GM18502 (cell line): ENCODE results near the gene SCN3A.
A peak's percentile ranks its signal among the peaks of the same experiment; 100 is the strongest.

ENCODE experiments used
- ATAC-seq: cut with Tn5 transposase; IDR thresholded peaks from one replicate; pipeline ENCODE4 v1.9.1; 2021; ENCODE audit warnings: mild to moderate bottlenecking; ENCODE audit not compliant: unreplicated experiment, poor library complexity

SCN3A gene

DNA sequence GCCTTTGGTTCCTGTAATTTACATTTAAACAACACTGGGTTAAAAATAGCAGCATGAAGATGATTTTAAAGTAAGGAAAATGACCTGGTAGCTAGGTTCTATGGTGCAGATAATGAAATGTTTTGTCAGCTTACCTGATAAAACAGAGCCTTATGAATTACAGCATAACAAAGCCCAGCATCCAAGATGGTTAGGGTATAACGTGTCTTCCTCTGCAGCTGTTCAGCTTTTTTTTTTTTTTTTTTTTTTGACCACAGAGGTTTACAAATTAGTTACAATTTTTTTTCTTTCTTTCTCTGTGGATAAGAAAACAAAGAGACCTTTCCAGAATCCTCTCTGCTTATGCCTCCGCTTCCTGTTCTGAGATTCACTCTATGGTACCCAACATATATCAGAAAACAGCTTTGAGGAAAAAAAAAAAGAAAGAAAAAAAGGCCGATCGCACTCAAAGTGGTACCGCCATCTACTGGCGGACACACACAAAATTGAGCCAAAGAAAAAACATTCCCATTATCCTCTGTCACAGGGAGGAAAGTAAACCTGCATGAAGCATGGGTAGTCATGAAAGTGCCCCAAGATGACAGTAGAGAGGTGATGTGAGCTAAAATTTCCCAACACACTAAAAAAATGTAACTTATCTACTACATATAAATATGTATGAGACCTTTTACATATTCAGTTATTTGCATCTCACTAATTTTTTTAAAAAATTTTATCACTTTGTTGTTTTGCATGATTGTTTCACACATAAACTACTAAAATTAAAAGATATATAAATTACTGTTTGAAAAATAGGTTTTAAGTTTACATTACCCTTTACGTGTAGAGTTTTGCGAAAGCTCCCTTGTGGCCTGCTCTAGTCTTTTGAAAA is at the start of gene SCN3A:
Gene SCN3A, minus strand, starts transcription at position 362 of the 871 bp plus-strand sequence. CDS start 27,656 bp downstream, outside the sequence.
- ATAC-seq: peak; percentile 70

DNA sequence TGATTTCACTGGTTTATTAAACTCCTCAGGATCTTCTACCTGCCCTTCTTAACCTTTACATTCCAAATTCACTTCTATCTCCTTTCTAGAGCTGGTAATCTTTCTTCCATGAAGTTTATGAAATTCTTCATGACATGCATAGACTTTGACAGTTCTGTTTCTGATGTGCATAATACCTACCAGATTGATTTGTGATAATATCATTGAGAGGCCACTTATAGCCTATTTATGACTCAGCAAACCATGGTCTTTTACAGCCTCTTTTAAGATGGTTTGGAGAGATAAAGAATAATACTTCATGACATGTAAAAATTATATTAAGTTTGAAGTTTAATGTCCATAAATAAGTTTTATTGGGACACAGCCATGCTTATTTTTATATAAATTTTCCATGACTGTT is 49.3 kb upstream of the SCN3A start:
- no peak for ATAC-seq

DNA sequence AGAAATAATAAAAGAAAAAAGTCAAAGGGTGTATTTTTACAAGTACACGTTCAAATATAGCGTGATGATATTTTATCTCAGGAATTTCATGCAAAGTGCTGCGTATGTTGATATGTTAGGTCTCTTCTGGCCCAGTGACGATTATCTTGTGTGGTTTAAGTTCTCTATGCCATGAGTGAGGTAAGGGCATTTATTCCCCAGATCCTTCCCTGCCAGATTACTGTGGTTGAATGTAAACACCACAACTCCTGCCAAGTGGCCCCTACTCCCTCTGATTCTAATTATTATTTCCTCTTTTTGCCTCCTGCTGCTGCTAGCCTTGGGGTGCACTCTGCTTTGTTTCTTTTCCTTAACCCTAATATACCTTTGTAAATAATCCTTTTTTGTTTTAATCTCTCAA is 47.5 kb upstream of the SCN3A start:
- no peak for ATAC-seq

DNA sequence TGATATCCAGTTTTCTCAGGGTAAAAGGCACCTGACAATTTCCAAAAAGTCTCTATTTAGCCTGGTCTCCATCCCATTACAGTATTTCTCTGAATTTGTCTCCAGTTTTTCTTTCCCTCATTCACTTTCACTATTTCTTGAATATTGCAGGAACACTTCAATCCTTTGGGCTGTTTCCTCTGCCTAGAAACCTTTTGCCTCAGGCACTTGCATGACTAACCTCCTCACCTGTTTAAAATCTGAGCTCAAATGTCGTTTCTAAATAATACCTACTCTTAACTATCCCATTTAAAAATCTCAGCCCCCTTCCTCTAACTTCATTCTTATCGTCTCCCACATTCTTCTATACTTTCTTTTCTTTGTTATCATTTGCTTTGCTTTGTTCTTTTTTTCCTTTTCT is 44.4 kb upstream of the SCN3A start:
- no peak for ATAC-seq

DNA sequence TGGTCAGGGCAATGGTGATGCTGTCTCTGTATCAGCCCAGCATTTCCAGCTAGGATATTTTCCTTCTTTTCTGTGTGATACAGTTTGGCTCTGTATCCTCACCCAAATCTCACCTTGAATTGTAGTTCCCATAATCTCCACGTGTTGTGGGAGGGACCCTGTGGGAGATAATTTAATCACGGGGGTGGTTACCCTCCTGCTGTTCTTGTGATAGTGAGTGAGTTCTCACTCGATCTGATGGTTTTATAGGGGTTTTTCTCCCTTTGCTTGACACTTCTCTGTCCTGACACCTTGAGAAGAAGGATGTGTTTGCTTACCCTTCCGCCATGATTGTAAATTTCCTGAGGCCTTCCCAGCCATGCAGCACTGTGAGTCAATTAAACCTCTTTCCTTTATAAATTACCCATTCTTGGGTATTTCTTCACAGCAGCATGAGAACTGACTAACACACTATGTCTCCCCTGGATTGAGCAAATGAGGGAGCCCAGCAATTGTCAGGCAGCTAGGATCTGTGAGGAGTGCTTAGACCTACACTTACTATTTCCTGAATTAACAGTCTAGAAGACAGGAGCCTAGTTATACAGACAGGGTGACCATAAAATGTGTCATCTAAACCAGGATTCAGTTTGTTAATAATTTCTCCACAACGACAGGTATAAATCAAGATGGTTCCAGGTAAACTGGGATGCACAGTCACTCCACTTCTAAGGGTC is 41.4 kb upstream of the SCN3A start:
- ATAC-seq: no peak

DNA sequence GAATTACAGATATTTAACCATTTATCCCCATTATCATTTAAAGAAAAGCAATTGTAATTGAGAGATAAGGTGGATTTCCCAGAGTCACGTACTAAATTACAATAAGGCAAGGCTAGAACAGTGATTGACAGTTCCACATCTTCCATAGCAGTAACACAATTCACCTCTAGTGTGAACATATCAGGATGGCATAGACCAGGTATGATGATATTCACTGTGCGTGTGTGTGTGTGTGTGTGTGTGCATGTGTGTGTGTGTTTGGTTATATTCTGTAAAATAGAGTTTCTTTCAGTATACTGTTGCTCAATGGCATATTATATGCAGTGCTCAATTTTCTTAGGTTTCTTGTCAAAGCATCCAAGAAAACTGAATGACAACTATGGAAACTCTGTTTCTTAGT is 37.1 kb upstream of the SCN3A start:
- ATAC-seq: no peak

DNA sequence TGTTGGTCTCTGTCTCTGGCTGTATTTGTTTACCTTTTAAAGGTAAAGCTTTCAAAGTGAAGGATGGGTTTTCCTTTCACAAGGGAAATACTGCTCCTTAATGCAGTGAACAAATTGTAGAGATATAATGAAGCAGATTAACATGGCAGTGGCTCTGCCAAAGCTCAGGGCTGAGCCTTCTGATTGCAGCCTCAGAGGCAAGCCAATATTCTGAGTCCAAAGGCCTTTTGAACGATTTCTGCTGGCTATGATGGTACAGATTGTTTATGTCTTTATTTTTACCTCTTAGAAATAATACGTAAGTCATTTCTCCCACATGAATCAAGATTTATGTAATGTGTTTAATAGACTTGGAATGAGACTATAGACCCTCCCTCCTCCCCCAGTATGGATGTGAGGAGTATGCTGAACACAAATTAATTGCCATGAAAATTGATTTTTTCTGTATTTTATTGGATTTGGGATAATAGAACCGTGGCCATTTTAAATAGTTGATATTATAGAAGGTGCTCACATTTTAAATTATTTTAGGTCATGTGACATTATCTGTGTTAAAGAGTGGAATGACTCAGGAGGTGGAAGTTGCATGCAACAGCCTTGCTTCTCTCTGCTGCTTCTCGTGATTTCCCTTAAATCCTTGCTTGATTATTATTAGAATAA is 36.1 kb upstream of the SCN3A start:
- no peak for ATAC-seq

DNA sequence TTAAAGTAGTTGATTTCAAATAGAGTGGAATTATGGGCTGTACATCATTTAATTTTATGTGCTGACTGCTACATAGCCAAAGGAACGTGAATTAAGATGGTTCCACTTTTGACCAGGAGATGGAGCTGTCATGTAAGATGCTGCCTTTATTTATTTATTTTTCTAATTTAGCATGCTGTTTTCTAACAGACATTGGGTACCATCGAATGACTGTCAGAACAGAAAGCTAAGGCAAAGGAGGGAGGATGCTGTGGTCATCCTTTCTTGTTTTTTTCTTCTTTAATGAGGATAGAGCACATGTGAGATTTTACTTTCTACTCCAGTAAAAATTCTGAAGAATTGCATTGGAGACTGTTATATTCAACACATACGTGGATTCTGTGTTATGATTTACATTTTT is 35.4 kb upstream of the SCN3A start, which contains the start of gene SCN2A:
Gene SCN2A, plus strand, starts transcription at position 185 of the 400 bp plus-strand sequence. CDS start 56,410 bp downstream, outside the sequence.
- ATAC-seq: peak; percentile 79

DNA sequence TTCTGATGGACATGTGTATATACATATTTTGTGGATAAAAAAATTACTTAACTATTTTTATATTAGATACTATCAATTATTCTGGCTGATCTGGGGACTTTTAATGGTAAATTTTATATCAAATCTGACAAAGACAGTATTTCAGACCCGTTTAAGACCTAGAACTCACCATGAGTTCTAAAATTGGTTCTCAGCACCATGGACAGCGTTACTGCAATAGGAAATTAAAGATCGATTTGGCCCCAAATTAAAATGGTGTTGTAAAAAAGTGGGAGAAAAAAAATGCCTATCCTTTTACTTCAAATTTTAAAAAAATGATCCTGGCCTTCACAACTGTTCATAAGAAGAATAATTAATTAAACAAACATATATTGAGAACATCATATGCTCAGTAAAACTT is 34.4 kb upstream of the SCN3A start:
- no peak for ATAC-seq

DNA sequence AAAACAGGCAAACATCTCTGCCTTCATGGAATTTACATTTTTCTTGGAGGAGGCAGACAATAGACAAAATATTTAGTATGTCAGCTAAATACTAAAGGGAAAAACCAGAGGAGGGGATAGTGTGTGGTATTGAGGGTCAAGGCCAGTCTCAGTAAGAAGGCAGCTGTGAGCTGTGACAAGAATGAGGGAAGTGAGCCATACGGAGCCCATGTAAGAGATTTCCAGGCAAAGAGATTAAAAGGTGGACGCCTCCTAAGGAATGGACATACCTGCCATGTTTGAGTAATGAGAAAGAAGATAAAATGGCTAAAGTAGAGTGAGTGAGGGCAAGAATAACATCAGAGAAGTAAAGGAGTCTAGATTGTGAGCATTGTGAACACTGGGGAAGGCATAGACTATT is 33.2 kb upstream of the SCN3A start:
- no peak for ATAC-seq

DNA sequence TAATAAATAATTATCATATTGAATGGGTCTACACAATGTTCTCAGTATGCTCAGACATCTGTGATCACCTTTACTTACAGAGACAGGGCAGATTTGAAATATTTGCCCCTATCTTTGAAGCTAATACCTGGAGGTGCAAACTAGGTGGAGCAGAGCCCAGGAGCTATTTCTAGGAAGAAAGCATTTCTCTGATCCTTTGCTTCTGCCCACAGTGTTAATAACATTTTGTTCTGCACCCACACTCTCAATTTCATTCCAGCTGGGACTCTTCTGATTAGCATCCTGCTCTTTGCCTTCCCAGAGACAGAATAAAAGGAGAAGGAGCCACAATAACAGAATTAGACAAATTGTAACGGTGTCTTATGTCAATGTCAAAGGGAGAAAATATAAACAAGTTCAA is 23.7 kb upstream of the SCN3A start:
- ATAC-seq: no peak

DNA sequence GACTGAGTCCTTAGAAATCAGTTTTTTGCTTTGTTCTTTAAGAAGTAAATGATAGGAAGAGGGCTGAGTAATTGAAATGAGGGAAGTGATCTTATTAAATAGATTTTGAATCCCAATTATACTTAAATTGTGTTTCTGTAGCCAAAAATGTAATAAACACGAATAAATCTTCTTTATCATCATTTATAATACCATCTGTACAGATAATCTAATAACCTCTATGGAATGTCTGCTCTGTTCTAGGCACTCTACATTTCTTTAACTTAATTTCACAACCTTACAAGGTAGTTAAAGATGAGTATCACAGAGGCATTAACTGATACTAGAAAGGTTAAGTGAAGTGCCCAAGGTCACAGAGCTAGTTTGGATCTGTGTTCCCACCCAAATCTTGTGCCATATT is 21.1 kb upstream of the SCN3A start:
- ATAC-seq: no peak

DNA sequence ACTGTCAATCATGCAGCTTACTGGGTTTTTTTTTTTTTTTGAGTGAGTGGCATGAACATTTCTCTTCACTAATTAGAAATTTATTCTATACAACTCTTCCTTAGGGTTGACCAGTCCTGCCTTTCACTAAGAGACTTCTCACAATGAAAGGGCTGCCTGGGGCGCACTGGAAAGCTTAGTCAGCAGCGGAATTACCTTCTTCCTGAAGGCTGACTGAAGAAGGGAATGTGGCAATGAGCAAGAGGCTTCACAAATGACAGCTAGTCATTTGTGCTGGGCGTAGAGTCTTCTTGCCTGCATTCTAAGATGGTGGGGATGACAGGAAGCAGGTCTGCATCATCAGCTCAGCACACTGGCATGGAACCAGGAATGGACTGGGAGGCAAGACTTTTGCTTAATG is 15.6 kb upstream of the SCN3A start:
- no peak for ATAC-seq

DNA sequence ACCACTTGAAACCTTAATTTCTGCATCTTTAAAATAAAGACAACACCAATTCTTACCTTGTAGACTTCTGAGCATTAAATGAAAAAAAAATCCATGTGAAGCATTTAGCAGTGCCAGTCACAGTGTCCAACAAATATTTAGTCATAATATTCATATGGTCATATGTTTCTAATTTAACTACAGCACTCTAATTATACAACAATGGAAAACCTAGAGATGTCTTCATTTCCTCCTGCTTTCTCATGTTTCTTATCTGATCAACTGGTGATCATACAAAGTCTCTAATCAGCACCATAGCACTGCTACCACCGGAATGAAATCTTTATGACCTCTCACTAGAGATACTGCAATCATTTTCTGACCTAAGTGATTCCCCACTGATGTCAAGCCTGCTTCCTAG is 10.2 kb upstream of the SCN3A start:
- no peak for ATAC-seq

DNA sequence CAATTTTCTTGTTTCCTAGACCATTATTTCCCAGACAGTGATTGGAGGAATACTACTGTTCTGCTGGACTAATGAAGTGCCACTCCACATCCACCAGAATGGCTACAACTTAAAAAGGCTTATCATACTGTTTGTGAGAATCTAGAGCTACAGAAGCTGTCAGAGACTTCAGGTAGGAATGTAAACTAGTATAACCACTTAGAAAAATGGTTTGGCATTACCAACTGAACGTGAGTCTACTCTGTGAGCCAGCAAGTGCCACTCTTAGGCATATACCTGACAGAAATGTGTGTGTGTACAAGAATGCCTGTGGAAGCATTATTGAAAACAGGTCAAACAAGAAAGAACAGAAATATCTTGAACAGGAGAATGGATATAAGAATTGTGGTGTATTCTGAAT is 4.2 kb upstream of the SCN3A start:
- ATAC-seq: no peak

DNA sequence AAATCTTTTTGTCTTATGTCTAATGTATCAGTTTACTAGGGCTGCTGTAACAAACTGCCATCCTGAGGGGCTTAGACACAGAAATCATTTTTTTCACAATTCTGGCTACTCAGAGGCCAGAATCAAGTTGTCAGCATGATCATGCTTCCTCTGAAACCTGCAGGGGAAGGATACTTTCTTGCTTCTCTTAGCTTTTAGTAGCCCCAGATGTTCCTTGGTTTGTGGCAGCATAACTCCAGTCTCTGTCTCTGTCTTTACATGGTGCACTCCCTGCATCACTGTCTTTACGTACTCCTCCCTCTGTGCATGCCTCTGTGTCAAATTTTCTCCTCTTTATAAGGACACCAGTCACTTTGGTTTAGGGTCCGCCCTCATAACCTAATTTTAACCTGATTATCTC is 2.0 kb upstream of the SCN3A start:
- ATAC-seq: no peak

DNA sequence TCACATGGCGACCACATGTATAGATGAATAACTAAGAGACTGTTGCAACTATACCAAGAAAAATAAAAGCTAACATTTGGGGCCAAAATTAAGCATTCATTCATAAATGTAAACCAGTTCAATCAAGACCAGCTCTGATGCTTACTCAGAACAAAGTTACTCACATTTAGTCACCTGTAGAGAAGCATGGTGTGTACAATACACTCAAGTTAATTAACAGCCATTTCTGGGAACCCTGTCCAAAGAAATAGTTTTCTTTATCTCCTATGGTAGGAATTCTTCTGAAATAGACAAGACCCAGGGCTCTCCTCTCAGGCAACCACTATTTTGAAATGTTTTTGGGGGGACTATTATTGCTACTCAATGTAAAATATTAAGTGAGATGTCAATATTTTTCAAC is 1.6 kb downstream of the SCN3A start:
- no peak for ATAC-seq

DNA sequence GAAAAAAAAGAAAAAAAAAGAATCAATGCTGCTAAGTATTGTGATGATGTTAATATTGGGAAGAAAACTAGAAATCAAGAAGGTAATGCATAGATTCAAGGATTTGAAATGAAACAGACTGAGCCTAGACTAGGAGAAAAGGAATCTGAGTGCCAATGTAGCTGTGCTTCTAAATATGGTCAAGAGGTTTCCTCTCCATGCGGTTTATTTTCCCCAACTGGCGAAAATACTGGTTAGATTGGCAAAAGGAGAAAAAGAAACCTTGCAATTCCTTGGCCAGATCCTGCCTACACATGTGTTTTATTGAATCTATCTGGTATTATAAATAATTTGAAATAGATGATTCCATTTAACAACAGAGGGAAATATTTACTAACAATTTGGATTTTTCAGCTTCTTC is 5.7 kb downstream of the SCN3A start:
- ATAC-seq: no peak

DNA sequence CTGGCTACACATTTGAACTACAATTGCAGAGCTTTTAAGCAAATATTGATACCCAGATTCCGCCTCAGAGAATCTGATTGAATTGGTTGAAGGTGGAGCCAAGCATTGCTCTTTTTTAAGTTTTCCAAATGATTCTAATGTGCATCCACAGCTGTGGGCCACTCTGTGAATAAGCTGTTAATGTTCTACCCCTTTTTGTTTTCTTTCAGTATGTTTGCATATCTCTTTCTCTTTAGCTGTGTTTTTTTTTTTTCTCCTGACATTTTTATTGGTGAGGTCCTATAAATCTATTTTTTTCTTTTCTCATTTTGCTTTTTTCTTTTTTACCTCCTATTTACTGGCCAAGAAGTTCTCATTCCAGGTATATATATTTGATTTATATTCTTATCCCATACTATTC is 6.5 kb downstream of the SCN3A start:
- ATAC-seq: no peak

DNA sequence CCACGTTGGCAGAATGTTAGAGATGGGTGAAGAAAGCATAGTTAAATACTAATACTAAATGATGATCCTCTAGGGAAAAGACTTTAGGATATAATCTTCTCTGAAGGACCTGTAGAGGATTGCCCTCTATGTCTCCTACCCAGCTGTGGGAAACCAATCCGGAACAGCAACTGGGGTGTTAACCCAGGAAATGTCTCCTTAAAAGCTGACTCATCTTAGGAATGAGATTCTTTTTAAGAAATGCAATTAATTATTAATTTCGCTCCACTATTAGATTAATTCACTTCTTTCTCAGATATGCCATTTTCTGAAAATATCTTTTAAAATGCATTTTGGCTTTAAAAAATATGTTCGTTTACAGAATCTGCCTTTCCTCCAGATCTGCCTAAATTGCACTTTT is 7.4 kb downstream of the SCN3A start:
- ATAC-seq: no peak

DNA sequence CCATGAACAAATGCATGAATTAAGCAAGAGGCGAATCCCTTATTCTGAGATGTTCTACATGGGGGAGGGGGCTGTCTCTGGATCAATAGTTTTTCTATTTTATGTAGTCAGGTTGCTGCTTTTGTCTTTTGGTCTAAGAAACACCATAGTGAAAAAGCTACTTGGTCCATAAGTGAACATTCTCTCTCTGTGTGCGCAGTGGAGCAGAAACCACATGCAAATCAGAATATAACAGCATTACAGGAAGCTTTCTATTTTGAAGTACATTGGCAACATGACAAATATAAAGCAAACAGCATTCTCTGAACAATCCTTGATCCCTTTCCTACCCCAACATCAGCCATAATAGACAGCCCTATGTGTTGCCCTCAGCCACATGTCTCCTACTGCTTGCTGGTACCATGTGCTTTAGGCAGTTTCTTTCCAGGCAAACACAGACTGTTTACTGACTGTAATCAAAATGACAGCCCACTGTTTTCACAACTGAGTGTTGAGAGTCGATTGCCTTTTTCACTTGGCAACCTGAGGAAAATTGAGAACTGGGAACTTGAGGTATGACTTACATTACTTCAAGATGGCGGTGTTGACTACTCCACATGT is 10.6 kb downstream of the SCN3A start:
- ATAC-seq: peak; percentile 97
